Thymus (tissue), 11 donors: ENCODE measurements around the gene TRPC4. TPM values are rescaled to one million over a fixed set of nuclear protein-coding genes. Genes with fewer than 3 reads are reported as not detected.
"Not testable (repeated sequence)": the region's sequence is repeated elsewhere in the genome, so short reads cannot be mapped to it uniquely, and the experiment has no call there.

Experiments used
- DNase-seq, 9 donors: peaks; one replicate each; pipeline ENCODE4 v3.0.0-alpha.2; 2013; ENCODE audit warnings: low spot score in 9 of 9, low read depth in 6 of 9, missing footprints in 1 of 9
- H3K27ac ChIP-seq, 2 donors: one replicate each; pipeline ENCODE4 v1.5.1; 2013; ENCODE audit warnings: control low read depth in 1 of 2, low read depth in 1 of 2, low read length in 1 of 2, mild to moderate bottlenecking in 1 of 2, moderate library complexity in 1 of 2
- H3K27me3 ChIP-seq, 2 donors: one replicate each; pipeline ENCODE4 v1.5.1; 2013; ENCODE audit warnings: low read length in 1 of 2; ENCODE audit not compliant: control insufficient read depth in 2 of 2, insufficient read depth in 1 of 2
- H3K36me3 ChIP-seq, 2 donors: one replicate each; pipeline ENCODE4 v1.5.1; 2013; ENCODE audit warnings: low read length in 1 of 2, mild to moderate bottlenecking in 1 of 2, moderate library complexity in 1 of 2; ENCODE audit not compliant: control insufficient read depth in 2 of 2, insufficient read depth in 2 of 2
- H3K4me1 ChIP-seq, 2 donors: one replicate each; pipeline ENCODE4 v1.5.1; 2013; ENCODE audit warnings: low read length in 2 of 2; ENCODE audit not compliant: control insufficient read depth in 2 of 2, insufficient read depth in 2 of 2
- H3K4me3 ChIP-seq, 2 donors: one replicate each; pipeline ENCODE4 v1.5.1; 2013; ENCODE audit warnings: low read length in 2 of 2, control low read depth in 1 of 2, mild to moderate bottlenecking in 1 of 2
- H3K9me3 ChIP-seq, 2 donors: one replicate each; pipeline ENCODE4 v1.5.1; 2013; ENCODE audit warnings: low read length in 1 of 2, mild to moderate bottlenecking in 1 of 2; ENCODE audit not compliant: control insufficient read depth in 2 of 2, insufficient read depth in 1 of 2
- WGBS: extraction: QIAGEN DNeasy Blood & Tissue Kit; methylation state at CpG from one replicate; pipeline ENCODE4 v1.1.7; 2013; 5-methylcytosine and 5-hydroxymethylcytosine counted together
- polyA plus RNA-seq: library from polyadenylated mRNA; stranded (reverse); fragments of 200-250 nt; gene quantifications from one replicate; pipeline ENCODE4 v1.2.3, GENCODE V29; 2013
- total RNA-seq: library from RNA; stranded (reverse); fragments of 120-200 nt; gene quantifications from one replicate; pipeline ENCODE4 v1.2.4, GENCODE V29; 2013
- donor health status: healthy.

The TRPC4 gene
- total and polyA plus RNA-seq, 2 donors: 0.14 to 0.19 TPM

GRCh38 chr13:37868691-37869505 lies 674 bp downstream of the TRPC4 start:
- WGBS: 8% methylated on average over 27 of the region's 27 CpGs
- no peak overlapping the region for H3K4me3 ChIP-seq
- no peaks in the 10 kb centered on the region for H3K9me3 ChIP-seq
- no peaks in the 10 kb centered on the region for H3K36me3 ChIP-seq
- no peak for DNase-seq
- H3K27ac ChIP-seq: no peak overlapping the region
- no peaks in the 10 kb centered on the region for H3K4me1 ChIP-seq
- peaks cover 13 to 26% of the 10 kb centered on the region in 2 donors for H3K27me3 ChIP-seq

DNA sequence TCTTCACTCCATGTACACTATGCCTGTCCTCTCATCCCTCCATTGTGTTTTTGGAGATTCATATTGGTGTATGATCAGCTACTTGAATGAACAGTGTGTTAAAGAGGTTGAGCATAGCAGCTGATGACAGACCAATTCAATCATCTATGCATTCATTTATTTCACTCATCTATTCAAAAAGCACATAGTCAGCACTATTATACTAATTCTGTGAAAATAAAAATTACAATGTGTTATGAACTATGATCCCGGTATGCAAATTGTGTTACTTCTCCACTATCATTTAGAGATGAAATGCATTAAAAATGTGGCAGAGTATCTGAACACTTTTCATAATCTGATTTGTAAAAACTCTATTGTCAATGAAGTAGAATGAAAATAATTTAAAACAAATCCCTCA lies 5.9 kb downstream of the TRPC4 start:
- WGBS: 97% methylated on average over 1 of the region's 1 CpG
- no peak for DNase-seq
- no peaks in the 10 kb centered on the region for H3K36me3 ChIP-seq

GRCh38 chr13:37835392-37835791 lies 34.2 kb downstream of the TRPC4 start:
- no peaks in the 10 kb centered on the region for H3K36me3 ChIP-seq
- no peaks in the 10 kb centered on the region for H3K27me3 ChIP-seq
- H3K27ac ChIP-seq: no peak overlapping the region
- DNase-seq: no peak
- no peaks in the 10 kb centered on the region for H3K9me3 ChIP-seq
- H3K4me3 ChIP-seq: no peak overlapping the region
- 95% methylated on average over 4 of the region's 4 CpGs for WGBS
- no peaks in the 10 kb centered on the region for H3K4me1 ChIP-seq

More for the DNA sequence above, 5.9 kb downstream of the TRPC4 start:
- no peaks in the 10 kb centered on the region for H3K9me3 ChIP-seq
- no peak overlapping the region for H3K27ac ChIP-seq
- peaks cover 1 to 3% of the 10 kb centered on the region in 2 donors for H3K27me3 ChIP-seq
- no peaks in the 10 kb centered on the region for H3K4me1 ChIP-seq
- no peak overlapping the region for H3K4me3 ChIP-seq

- WGBS: 82% methylated on average over 4 of the region's 4 CpGs
- no peaks in the 10 kb centered on the region for H3K27me3 ChIP-seq
- peak overlapping the region in 1 of 2 donors; percentile 5 for H3K27ac ChIP-seq
- no peaks in the 10 kb centered on the region for H3K9me3 ChIP-seq
- no peak overlapping the region for H3K4me3 ChIP-seq
- no peaks in the 10 kb centered on the region for H3K36me3 ChIP-seq
- H3K4me1 ChIP-seq: no peaks in the 10 kb centered on the region
- no peak for DNase-seq
Observed at GRCh38 chr13:37833411-37833810, 36.2 kb downstream of the TRPC4 start.

DNA sequence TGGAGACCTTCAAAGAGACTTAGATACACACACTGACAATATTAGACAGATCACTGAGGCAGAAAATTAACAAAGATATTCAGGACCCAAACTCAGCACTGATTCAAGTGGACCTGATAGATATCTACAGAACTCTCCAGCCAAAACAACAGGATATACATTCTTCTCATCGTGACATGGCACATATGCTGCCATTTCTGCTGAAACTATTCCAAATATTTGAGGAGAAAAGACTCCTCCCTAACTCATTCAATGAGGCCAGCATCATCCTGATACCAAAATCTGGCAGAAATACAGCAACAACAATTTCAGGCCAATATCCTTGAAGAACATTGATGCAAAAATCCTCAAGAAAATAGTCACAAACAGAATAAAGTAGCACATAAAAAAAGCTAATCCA lies 53.3 kb downstream of the TRPC4 start:
- Histone ChIP-seq H3K36me3 (no peaks in the 10 kb centered on the region), H3K27ac (no peak overlapping the region), H3K4me1 (no peaks in the 10 kb centered on the region), H3K9me3 (peaks cover 0 to 3% of the 10 kb centered on the region in 2 donors), H3K4me3 (no peak overlapping the region), H3K27me3 (no peaks in the 10 kb centered on the region)
- 84% methylated on average over 1 of the region's 1 CpG for WGBS
- DNase-seq: no peak

GRCh38 chr13:37811441-37811840 lies 58.1 kb downstream of the TRPC4 start:
- WGBS: 90% methylated on average over 2 of the region's 2 CpGs
- Histone ChIP-seq H3K27me3 (no peaks in the 10 kb centered on the region), H3K36me3 (no peaks in the 10 kb centered on the region)

DNA sequence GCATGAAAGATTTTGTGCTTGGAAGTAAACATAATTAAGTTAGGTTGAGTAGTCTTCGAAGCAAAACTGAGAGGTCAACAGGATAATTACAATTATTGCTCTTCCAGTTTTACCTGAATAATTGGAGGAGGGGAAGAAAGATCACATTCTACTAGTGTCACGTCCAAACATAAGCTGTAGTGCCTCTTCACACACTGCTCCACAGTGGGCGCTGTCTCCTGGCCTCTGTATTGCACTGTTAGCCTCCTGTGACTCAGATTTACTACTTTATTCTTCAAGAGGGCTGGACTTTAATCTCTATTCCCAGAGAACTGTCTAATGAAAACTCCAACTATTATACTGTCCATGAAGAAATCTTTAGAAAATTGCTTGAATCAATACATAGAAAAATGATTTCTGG lies 62.9 kb downstream of the TRPC4 start:
- 80% methylated on average over 3 of the region's 3 CpGs for WGBS
- no peaks in the 10 kb centered on the region for H3K36me3 ChIP-seq
- no peaks in the 10 kb centered on the region for H3K27me3 ChIP-seq
- H3K4me1 ChIP-seq: no peaks in the 10 kb centered on the region
- no peak overlapping the region for H3K27ac ChIP-seq
- H3K4me3 ChIP-seq: no peak overlapping the region
- peaks cover 0 to under 1% of the 10 kb centered on the region in 2 donors for H3K9me3 ChIP-seq
- DNase-seq: no peak

More at GRCh38 chr13:37811441-37811840, 58.1 kb downstream of the TRPC4 start:
- Histone ChIP-seq H3K27ac (no peak overlapping the region), H3K9me3 (peaks cover 0 to 3% of the 10 kb centered on the region in 2 donors), H3K4me1 (no peaks in the 10 kb centered on the region), H3K4me3 (no peak overlapping the region)
- DNase-seq: no peak

DNA sequence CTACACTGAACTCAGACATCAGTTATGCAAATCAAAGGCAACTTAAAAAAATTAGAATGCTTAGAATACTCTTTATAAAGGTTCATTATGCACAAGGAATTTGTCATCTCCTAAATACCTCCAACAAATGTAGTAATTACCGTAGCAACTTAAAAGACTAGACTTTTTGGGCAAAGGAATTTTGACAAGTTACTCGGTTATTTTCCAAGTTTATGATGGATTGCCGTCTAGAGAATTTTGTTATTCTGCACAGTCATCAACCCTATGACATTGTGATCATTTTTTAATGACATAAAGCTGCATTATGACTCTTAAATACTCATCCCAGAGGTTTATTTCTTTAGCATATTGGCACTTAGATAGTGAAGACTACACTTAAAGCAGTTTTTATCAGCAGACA lies 71.9 kb downstream of the TRPC4 start:
- no peak overlapping the region for H3K4me3 ChIP-seq
- no peaks in the 10 kb centered on the region for H3K27me3 ChIP-seq
- no peaks in the 10 kb centered on the region for H3K9me3 ChIP-seq
- H3K4me1 ChIP-seq: no peaks in the 10 kb centered on the region
- H3K36me3 ChIP-seq: no peaks in the 10 kb centered on the region
- WGBS: 93% methylated on average over 3 of the region's 3 CpGs
- no peak for DNase-seq
- H3K27ac ChIP-seq: no peak overlapping the region

GRCh38 chr13:37796795-37797194 lies 72.8 kb downstream of the TRPC4 start:
- H3K4me1 ChIP-seq, DNase-seq, H3K9me3 ChIP-seq, H3K36me3 ChIP-seq, H3K4me3 ChIP-seq, H3K27me3 ChIP-seq, H3K27ac ChIP-seq: not testable (repeated sequence)
- WGBS: 92% methylated on average over 4 of the region's 4 CpGs
